Stomach (tissue), 9 donors: Measurements from ENCODE around the gene OLFM2. TPM values are rescaled to one million over a fixed set of nuclear protein-coding genes. Genes with fewer than 3 reads are reported as not detected.

Experiments used
- DNase-seq, 2 donors: peaks; one replicate each; pipeline versions ENCODE4 v3.0.0 to v3.0.0-alpha.2; 2013 to 2019
- H3K27ac ChIP-seq, 5 donors: fragments of 200-600 bp in 4 of 5; sonication (generic) in 4 of 5; one replicate each; pipeline ENCODE4 v1.5.1; 2013 to 2019; ENCODE audit warnings: mild to moderate bottlenecking in 1 of 5, moderate library complexity in 1 of 5
- H3K27me3 ChIP-seq, 3 donors: fragments of 200-600 bp; sonication (generic); one replicate each; pipeline ENCODE4 v1.5.1; 2017 to 2019; ENCODE audit warnings: mixed run types in 1 of 3
- H3K36me3 ChIP-seq, 4 donors: fragments of 200-600 bp; sonication (generic); 1 replicate in 3 of 4; 2 replicates in 1 of 4; pipeline ENCODE4 v1.5.1; 2016 to 2019
- H3K4me1 ChIP-seq, 4 donors: fragments of 200-600 bp; sonication (generic); one replicate each; pipeline ENCODE4 v1.5.1; 2016 to 2019
- H3K4me3 ChIP-seq, 4 donors: fragments of 200-600 bp; sonication (generic) in 3 of 4; one replicate each; pipeline ENCODE4 v1.5.1; 2016 to 2019; ENCODE audit warnings: mild to moderate bottlenecking in 1 of 4
- H3K9me3 ChIP-seq, 4 donors: fragments of 200-600 bp; sonication (generic); one replicate each; pipeline ENCODE4 v1.5.1; 2016 to 2019
- CTCF ChIP-seq, 7 experiments: fragments of 450-650 bp in 4 of 7; fragments of 200-600 bp in 3 of 7; sonication (generic) in 3 of 7; IDR thresholded peaks; one replicate each; pipeline ENCODE4 v1.5.1; 2016 to 2019; ENCODE audit warnings: antibody characterized with exemption in 7 of 7, control low read depth in 2 of 7, mild to moderate bottlenecking in 1 of 7
- EP300 ChIP-seq: sonication (generic); formaldehyde crosslinking; IDR thresholded peaks from one replicate; pipeline ENCODE4 v1.6.1; 2017; ENCODE audit warnings: antibody characterized with exemption
- POLR2A ChIP-seq, 4 donors: fragments of 450-650 bp; IDR thresholded peaks; one replicate each; pipeline ENCODE4 v1.6.1; 2016; ENCODE audit warnings: antibody characterized with exemption in 4 of 4, control low read depth in 2 of 4, mild to moderate bottlenecking in 1 of 4, moderate library complexity in 1 of 4
- POLR2AphosphoS5 ChIP-seq, 3 donors: sonication (generic); formaldehyde crosslinking; IDR thresholded peaks; one replicate each; pipeline ENCODE4 v1.6.1; 2016; ENCODE audit warnings: antibody characterized with exemption in 3 of 3
- WGBS, 5 donors: extraction: QIAGEN DNeasy Blood & Tissue Kit in 3 of 5; methylation state at CpG; one replicate each; pipeline versions ENCODE4 v1.1.5 to v1.1.7; 2013 to 2018; 5-methylcytosine and 5-hydroxymethylcytosine counted together
- intact Hi-C: fragments of 100-400 bp; cut with DNase I; formaldehyde crosslinking; loops from one replicate; pipeline ENCODE4 v1.15.1; 2023; ENCODE audit warnings: low total_unique reads
- polyA plus RNA-seq, 3 donors: library from polyadenylated mRNA; stranded (reverse); fragments of 200-250 nt; gene quantifications; one replicate each; pipeline ENCODE4 v1.2.3, GENCODE V29; 2013
- total RNA-seq, 5 donors: library from RNA; depleted of rRNA; stranded (reverse); fragments of >200 nt; gene quantifications; one replicate each; pipeline versions ENCODE4 v1.1.0 to v1.2.3, GENCODE V29; 2014 to 2016
- donor health status: healthy with polysubstance abuse.
- donor health status: Bipolar disorder and iron deficiency.
- donor health status: healthy.

Gene OLFM2
- total and polyA plus RNA-seq, 8 donors = 1.7 to 15.4 (median 6.0) TPM; not detected in 2

GRCh38 chr19:9883764-9884163, 52.6 kb downstream of the OLFM2 start:
- intact Hi-C loops = no loop called here
- DNase-seq = no peak
- 71 to 82% (median 79%) methylated on average over 10 to 12 of the region's 12 CpGs for WGBS, 5 donors

GRCh38 chr19:9883231-9883758, 53.0 kb downstream of the OLFM2 start:
- intact Hi-C loops = no loop called here
- WGBS, 5 donors = 20 to 43% (median 32%) methylated on average over 9 to 10 of the region's 10 CpGs
- TF ChIP-seq POLR2AphosphoS5 (IDR thresholded peaks at IDR 0.05) (no peak), CTCF (IDR thresholded peaks at IDR 0.05) (no peak), EP300 (no peak), POLR2A (IDR thresholded peaks at IDR 0.05) (no peak)

More at GRCh38 chr19:9883764-9884163, 52.6 kb downstream of the OLFM2 start:
- Histone ChIP-seq H3K36me3 (no peaks in the 10 kb centered on the region), H3K27ac (no peak overlapping the region), H3K9me3 (no peaks in the 10 kb centered on the region), H3K4me1 (no peaks in the 10 kb centered on the region), H3K27me3 (peaks cover 0 to 38% (median 5%) of the 10 kb centered on the region in 3 donors), H3K4me3 (no peak overlapping the region)
- TF ChIP-seq EP300 (no peak), CTCF (IDR thresholded peaks at IDR 0.05) (no peak), POLR2AphosphoS5 (IDR thresholded peaks at IDR 0.05) (no peak), POLR2A (IDR thresholded peaks at IDR 0.05) (no peak)

GRCh38 chr19:9881720-9882119, 54.6 kb downstream of the OLFM2 start:
- no peak overlapping the region for H3K4me3 ChIP-seq
- peak in 1 of 2 donors; percentile 31 for DNase-seq
- H3K4me1 ChIP-seq = no peaks in the 10 kb centered on the region
- no peak overlapping the region for H3K27ac ChIP-seq
- TF ChIP-seq POLR2AphosphoS5 (IDR thresholded peaks at IDR 0.05) (no peak), EP300 (no peak), POLR2A (IDR thresholded peaks at IDR 0.05) (no peak), CTCF (IDR thresholded peaks at IDR 0.05) (no peak)
- H3K27me3 ChIP-seq = peaks cover 0 to 40% (median 5%) of the 10 kb centered on the region in 3 donors
- intact Hi-C loops = no loop called here
- H3K9me3 ChIP-seq = no peaks in the 10 kb centered on the region
- 38 to 63% (median 46%) methylated on average over 9 of the region's 9 CpGs for WGBS, 5 donors
- no peaks in the 10 kb centered on the region for H3K36me3 ChIP-seq

More at GRCh38 chr19:9883231-9883758, 53.0 kb downstream of the OLFM2 start:
- H3K36me3 ChIP-seq = no peaks in the 10 kb centered on the region
- no peak overlapping the region for H3K4me3 ChIP-seq
- peak in 1 of 2 donors; percentile 72 for DNase-seq
- H3K27me3 ChIP-seq = peaks cover 0 to 40% (median 5%) of the 10 kb centered on the region in 3 donors
- H3K4me1 ChIP-seq = no peaks in the 10 kb centered on the region
- no peak overlapping the region for H3K27ac ChIP-seq
- H3K9me3 ChIP-seq = no peaks in the 10 kb centered on the region

GRCh38 chr19:9878511-9879196, 57.7 kb downstream of the OLFM2 start:
- H3K4me1 ChIP-seq = no peaks in the 10 kb centered on the region
- no peak for DNase-seq
- no peak overlapping the region for H3K27ac ChIP-seq
- H3K36me3 ChIP-seq = no peaks in the 10 kb centered on the region
- no peak for TF ChIP-seq POLR2A (IDR thresholded peaks at IDR 0.05)
- TF ChIP-seq POLR2AphosphoS5 (IDR thresholded peaks at IDR 0.05) = no peak
- TF ChIP-seq EP300 = no peak
- no peak for TF ChIP-seq CTCF (IDR thresholded peaks at IDR 0.05)
- intact Hi-C loops = no loop called here
- no peaks in the 10 kb centered on the region for H3K9me3 ChIP-seq
- H3K27me3 ChIP-seq = peaks cover 0 to 37% (median 0%) of the 10 kb centered on the region in 3 donors
- no peak overlapping the region for H3K4me3 ChIP-seq
- WGBS, 5 donors = 75 to 88% (median 81%) methylated on average over 11 of the region's 11 CpGs
